Measurements from ENCODE around the gene THBS1.

Gene THBS1

DNA sequence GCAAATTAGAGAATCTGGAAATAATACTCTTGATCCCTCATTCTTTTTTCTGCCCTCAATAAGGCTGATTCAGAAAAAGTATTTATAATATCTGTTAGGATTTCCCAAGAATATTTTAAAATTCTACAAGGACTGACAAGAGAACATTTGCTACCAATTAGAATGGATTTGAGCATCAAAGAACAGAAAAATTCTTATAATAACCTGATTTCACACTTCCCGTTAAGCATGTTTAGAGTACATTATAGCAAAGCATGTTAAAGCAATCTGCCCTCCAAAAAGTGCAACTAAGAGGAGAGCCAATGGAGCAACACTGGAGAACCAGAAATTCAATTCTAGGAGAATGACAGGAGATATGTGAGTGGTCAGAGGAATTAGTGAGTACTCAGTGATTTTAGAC, 57.2 kb downstream of the THBS1 start:
- no peak for DNase-seq (ENCODE audit: low read depth)

DNA sequence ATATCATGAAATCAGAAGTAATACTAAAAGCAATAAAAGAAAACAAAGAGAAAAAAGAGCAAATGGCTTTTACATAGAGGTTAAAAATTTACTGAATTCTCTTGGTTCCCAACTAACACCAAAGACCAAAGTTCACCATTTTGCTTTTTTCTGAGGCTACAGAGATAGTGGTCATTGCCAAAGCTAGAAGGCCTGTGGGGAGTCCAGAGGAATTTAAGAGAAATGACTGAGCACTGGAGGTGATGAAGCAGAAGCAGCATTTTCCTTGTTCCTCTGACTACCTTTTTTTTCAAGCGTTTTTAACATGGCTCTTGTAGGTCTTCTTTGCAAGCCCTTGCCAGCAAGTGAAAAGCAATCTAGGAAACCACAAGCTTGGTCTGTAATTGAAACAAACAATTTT, 58.2 kb downstream of the THBS1 start:
- DNase-seq (ENCODE audit: low read depth), result no peak

DNA sequence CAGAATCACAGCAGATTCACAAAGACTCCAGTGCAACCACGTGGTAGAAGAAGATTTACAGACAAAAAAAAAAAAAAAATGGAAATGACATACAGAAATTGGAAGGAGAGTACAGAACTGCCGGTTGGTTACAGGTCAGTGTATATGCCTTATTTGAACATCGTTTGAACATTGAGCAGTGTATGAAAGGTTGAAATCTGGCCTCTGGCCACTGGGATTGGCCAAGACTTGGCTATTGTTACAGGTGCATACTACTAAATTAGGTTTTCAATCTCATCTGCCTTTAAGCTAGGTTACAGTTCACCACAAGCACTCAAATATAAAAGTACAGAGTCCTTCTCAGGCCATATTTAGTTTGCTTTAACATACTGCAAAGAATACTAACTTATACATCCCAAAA, 59.8 kb downstream of the THBS1 start:
- DNase-seq (ENCODE audit: low read depth), result no peak

DNA sequence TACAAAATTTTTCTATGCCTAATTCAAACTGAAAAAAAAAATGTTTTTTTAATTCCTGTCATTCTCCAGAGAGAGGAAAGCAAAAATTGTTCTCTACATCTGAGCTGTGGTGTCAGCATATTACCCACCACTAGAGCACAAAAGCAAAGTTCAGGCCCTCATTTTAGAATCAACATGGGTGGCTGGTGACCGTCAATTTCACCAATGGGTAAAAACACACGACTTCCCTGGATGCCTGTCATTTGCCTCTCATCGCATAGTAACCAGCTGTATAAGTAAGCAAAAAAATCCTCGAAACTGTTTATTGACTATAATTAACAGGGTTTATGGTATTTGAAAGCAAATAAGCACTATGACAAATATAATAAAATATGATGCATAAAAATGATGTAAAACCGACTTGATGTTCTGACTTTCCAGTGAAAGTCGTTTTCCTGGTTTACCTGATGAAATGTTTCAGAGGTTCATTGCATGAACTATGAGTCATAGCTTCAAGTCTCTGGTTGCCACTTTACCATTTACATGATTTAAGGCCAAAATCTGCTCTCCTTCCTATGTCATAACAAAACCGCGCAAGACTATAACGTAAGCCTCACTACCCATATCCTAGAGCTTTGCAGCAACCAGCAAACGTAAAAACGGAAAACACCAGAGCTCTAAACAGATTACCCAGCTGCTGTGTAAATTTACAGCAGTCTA, 60.5 kb downstream of the THBS1 start:
- no peak for DNase-seq (ENCODE audit: low read depth)

- DNase-seq (ENCODE audit: low read depth), result no peak
Measured at GRCh38 chr15:39642011-39642640, 61.2 kb downstream of the THBS1 start.

GRCh38 chr15:39643727-39644126, 62.8 kb downstream of the THBS1 start:
- no peak for DNase-seq (ENCODE audit: low read depth)

DNA sequence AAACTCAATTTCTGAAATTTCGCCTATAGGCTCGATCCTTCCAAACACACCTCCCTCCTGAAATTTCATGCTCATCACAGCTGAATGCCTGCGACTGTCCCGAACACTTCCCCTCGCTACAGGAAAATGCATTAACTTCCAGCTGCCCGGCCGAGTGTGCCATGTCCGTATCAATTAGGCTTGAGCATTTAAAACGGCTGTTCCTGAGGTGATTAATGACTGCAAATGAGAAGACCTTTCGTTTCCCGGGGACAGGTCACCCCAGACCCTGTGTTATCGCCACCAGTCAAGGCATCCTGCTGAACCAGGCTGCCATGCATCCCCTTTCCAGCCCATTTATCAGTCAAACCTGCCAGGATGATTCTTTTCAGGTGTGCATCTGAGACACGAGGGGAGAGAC, 63.3 kb downstream of the THBS1 start:
- DNase-seq (ENCODE audit: low read depth), result no peak

- DNase-seq (ENCODE audit: low read depth), result no peak
Measured at GRCh38 chr15:39645138-39645975, 64.5 kb downstream of the THBS1 start.

DNA sequence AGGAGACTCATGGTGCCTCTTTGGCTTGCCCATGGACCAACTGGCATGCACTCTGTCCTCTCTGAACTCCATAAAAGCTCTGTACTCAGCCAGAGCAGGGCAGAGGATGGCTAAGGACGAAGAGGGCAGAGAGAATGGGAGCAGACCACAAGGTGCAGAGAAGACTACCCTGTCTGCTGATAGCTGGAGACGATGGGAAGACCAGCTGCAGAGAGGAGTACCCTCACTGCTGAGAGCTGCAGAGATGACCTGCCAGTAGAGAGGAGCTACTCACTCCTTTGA, 65.0 kb downstream of the THBS1 start:
- DNase-seq (ENCODE audit: low read depth), result no peak

DNA sequence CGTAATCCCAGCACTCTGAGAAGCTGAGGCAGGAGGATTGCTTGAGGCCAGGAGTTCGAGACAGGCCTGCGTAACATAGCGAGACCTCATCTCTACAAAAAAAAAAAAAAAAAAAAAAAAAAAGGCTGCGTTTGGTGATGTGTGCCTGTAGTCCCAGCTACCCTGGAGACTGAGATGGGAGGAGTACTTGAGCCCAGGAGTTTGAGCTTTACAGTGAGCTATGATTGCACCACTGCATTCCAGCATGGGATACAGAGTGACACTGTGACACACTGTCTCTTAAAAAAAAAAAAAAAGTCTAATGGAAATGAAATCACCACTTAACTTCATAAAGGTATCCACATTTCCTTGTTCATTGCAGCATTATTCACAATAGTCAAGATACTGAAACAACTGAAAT, 65.5 kb downstream of the THBS1 start:
- DNase-seq (ENCODE audit: low read depth), result no peak

Measured in activated T-helper 1 cell treated with Interleukin-2 at 50 U/mL for 16 hours (primary cell).